GM23338 (cell line): ENCODE data around the gene GJE1. TPM values are rescaled to one million over a fixed set of nuclear protein-coding genes. Genes with fewer than 3 reads are reported as not detected.

ENCODE experiments used
- ATAC-seq: fragments of 200-7000 bp; cut with Tn5 transposase; 3 replicates; pipeline ENCODE4 v1.9.1; 2020
- DNase-seq: peaks from one replicate; pipeline ENCODE4 v3.0.0-alpha.2; 2015; ENCODE audit warnings: low spot score
- H2AFZ ChIP-seq: fragments of 200-600 bp; sonication (generic); 2 replicates; pipeline ENCODE4 v1.8.0; 2016; ENCODE audit warnings: antibody characterized with exemption, mild to moderate bottlenecking, moderate library complexity
- H3F3A ChIP-seq: fragments of 200-600 bp; sonication (generic); replicated peaks from 2 replicates; pipeline ENCODE4 v1.8.0; 2017; ENCODE audit warnings: antibody characterized with exemption, mixed run types, low read depth
- H3K27ac ChIP-seq: fragments of 200-600 bp; sonication (generic); 2 replicates; pipeline ENCODE4 v1.6.1; 2016; ENCODE audit warnings: low read depth
- H3K27me3 ChIP-seq: fragments of 200-600 bp; sonication (generic); 2 replicates; pipeline ENCODE4 v1.8.0; 2016; ENCODE audit warnings: mild to moderate bottlenecking, mixed run types, moderate library complexity; ENCODE audit not compliant: insufficient read depth
- H3K36me3 ChIP-seq: fragments of 200-600 bp; sonication (generic); 2 replicates; pipeline ENCODE4 v1.8.0; 2016; ENCODE audit warnings: mild to moderate bottlenecking; ENCODE audit not compliant: insufficient read depth
- H3K4me1 ChIP-seq: fragments of 200-600 bp; sonication (generic); 2 replicates; pipeline ENCODE4 v1.8.0; 2016; ENCODE audit warnings: mild to moderate bottlenecking, moderate library complexity; ENCODE audit not compliant: insufficient read depth
- H3K4me2 ChIP-seq: fragments of 200-600 bp; sonication (generic); 2 replicates; pipeline ENCODE4 v1.7.1; 2017; ENCODE audit warnings: mixed run types
- H3K4me3 ChIP-seq: fragments of 200-600 bp; sonication (generic); 2 replicates; pipeline ENCODE4 v1.6.1; 2016; ENCODE audit warnings: mixed run types
- H3K79me2 ChIP-seq: fragments of 200-600 bp; sonication (generic); replicated peaks from 2 replicates; pipeline ENCODE4 v1.8.0; 2017; ENCODE audit warnings: mild to moderate bottlenecking; ENCODE audit not compliant: insufficient read depth
- H3K9me2 ChIP-seq: fragments of 200-600 bp; sonication (generic); 2 replicates; pipeline ENCODE4 v1.8.0; 2017; ENCODE audit not compliant: insufficient read depth
- H4K20me1 ChIP-seq: fragments of 200-600 bp; sonication (generic); replicated peaks from 2 replicates; pipeline ENCODE4 v1.8.0; 2017; ENCODE audit warnings: mild to moderate bottlenecking; ENCODE audit not compliant: insufficient read depth
- H3K27ac Mint-ChIP-seq: 2 replicates; pipeline ENCODE4 v1.8.0; 2020; ENCODE audit warnings: inconsistent platforms, mild to moderate bottlenecking, moderate library complexity, mixed read lengths
- H3K27me3 Mint-ChIP-seq: 3 replicates; pipeline ENCODE4 v1.8.0; 2022; ENCODE audit warnings: low read depth, mild to moderate bottlenecking, moderate library complexity, mixed read lengths, inconsistent platforms; ENCODE audit not compliant: insufficient read depth, poor library complexity
- H3K36me3 Mint-ChIP-seq: 3 replicates; pipeline ENCODE4 v1.8.0; 2021; ENCODE audit warnings: low read depth, mild to moderate bottlenecking, inconsistent platforms, moderate library complexity, mixed read lengths
- H3K4me1 Mint-ChIP-seq: 3 replicates; pipeline ENCODE4 v1.8.0; 2020; ENCODE audit warnings: mild to moderate bottlenecking, inconsistent platforms, mixed read lengths
- H3K4me3 Mint-ChIP-seq: 3 replicates; pipeline ENCODE4 v1.8.0; 2021; ENCODE audit warnings: moderate library complexity, mild to moderate bottlenecking, inconsistent platforms, mixed read lengths
- H3K9me3 Mint-ChIP-seq: 3 replicates; pipeline ENCODE4 v1.8.0; 2020; ENCODE audit warnings: moderate library complexity, mild to moderate bottlenecking, inconsistent platforms, mixed read lengths
- CREB1 ChIP-seq: fragments of 250-450 bp; sonication (Bioruptor Pico); IDR thresholded peaks from 2 replicates; pipeline ENCODE4 v1.5.0; 2020; ENCODE audit warnings: low read depth, mild to moderate bottlenecking, moderate library complexity
- CTCF ChIP-seq, 2 experiments: fragments of 200-600 bp in 1 of 2; sonication (generic) in 1 of 2; conservative IDR thresholded peaks; 2 replicates each; pipeline versions ENCODE4 v1.5.1 to v1.6.1; 2016 to 2017; ENCODE audit warnings: antibody characterized with exemption in 2 of 2, low read depth in 2 of 2, mild to moderate bottlenecking in 2 of 2, moderate library complexity in 1 of 2
- ETS1 ChIP-seq: IDR thresholded peaks from 2 replicates; pipeline ENCODE4 v1.6.1; 2016; ENCODE audit warnings: antibody characterized with exemption
- EZH2 ChIP-seq: fragments of 200-600 bp; sonication (generic); IDR thresholded peaks from one replicate; pipeline ENCODE4 v1.8.0; 2017; ENCODE audit warnings: antibody characterized with exemption, mild to moderate bottlenecking, low read depth; ENCODE audit not compliant: unreplicated experiment
- EZH2phosphoT487 ChIP-seq: fragments of 200-600 bp; sonication (generic); IDR thresholded peaks from one replicate; pipeline ENCODE4 v1.8.1; 2018; ENCODE audit warnings: antibody characterized with exemption; ENCODE audit not compliant: unreplicated experiment
- JUNB ChIP-seq: IDR thresholded peaks from one replicate; pipeline ENCODE4 v1.6.1; 2016; ENCODE audit warnings: antibody characterized with exemption; ENCODE audit not compliant: unreplicated experiment
- NANOG ChIP-seq: IDR thresholded peaks from 2 replicates; pipeline ENCODE4 v1.6.1; 2016; ENCODE audit warnings: antibody characterized with exemption, borderline replicate concordance
- POLR2AphosphoS5 ChIP-seq: IDR thresholded peaks from 2 replicates; pipeline ENCODE4 v1.6.1; 2016; ENCODE audit warnings: antibody characterized with exemption, low read depth
- REST ChIP-seq: IDR thresholded peaks from one replicate; pipeline ENCODE4 v1.6.1; 2018; ENCODE audit warnings: antibody characterized with exemption; ENCODE audit not compliant: unreplicated experiment
- STAT1 ChIP-seq: IDR thresholded peaks from one replicate; pipeline ENCODE4 v1.6.1; 2016; ENCODE audit warnings: antibody characterized with exemption; ENCODE audit not compliant: unreplicated experiment
- ZNF114 ChIP-seq: fragments of 250-450 bp; sonication (Bioruptor Pico); IDR thresholded peaks from 2 replicates; pipeline ENCODE4 v1.5.0; 2020; ENCODE audit warnings: mild to moderate bottlenecking, moderate library complexity
- ZNF331 ChIP-seq: fragments of 250-450 bp; sonication (Bioruptor Pico); IDR thresholded peaks from 2 replicates; pipeline ENCODE4 v1.5.0; 2020; ENCODE audit warnings: low read depth, mild to moderate bottlenecking, moderate library complexity
- ZNF462 ChIP-seq: fragments of 250-450 bp; sonication (Bioruptor Pico); IDR thresholded peaks from 2 replicates; pipeline ENCODE4 v1.5.0; 2020; ENCODE audit warnings: mild to moderate bottlenecking, moderate library complexity
- polyA plus RNA-seq: library from polyadenylated mRNA; unstranded; fragments of >200 nt; fragmentation: Nextera tagmentation; extraction: Ambion mirVana; gene quantifications from 2 replicates; pipeline ENCODE4 v1.2.1, GENCODE V29; 2016
- total RNA-seq: library from RNA; depleted of rRNA; stranded (reverse); fragments of >200 nt; shearing (Covaris generic); gene quantifications from 2 replicates; pipeline ENCODE4 v1.2.3, GENCODE V29; 2014

The GJE1 gene
- total and polyA plus RNA-seq, 2 experiments from 2014 or later = not detected

GRCh38 chr6:142088858-142089216 lies 43.9 kb upstream of the GJE1 start:
- no peaks in the 10 kb centered on the region for H4K20me1 ChIP-seq
- H3K27ac ChIP-seq = no peak overlapping the region
- no peak overlapping the region for H3K4me2 ChIP-seq
- Mint-ChIP-seq H3K4me3 (peak overlapping the region; percentile 81), H3K27me3 (peaks cover 11% of the 10 kb centered on the region), H3K4me1 (peaks cover 6% of the 10 kb centered on the region; the same call in 2 of the 3 replicates), H3K27ac (no peak overlapping the region), H3K36me3 (no peaks in the 10 kb centered on the region), H3K9me3 (no peaks in the 10 kb centered on the region)
- no peaks in the 10 kb centered on the region for H3K27me3 ChIP-seq
- no peaks in the 10 kb centered on the region for H3K79me2 ChIP-seq
- TF ChIP-seq ZNF462 (CRISPR knock-in tag) = peak; percentile 92
- no peak for TF ChIP-seq EZH2
- TF ChIP-seq STAT1 = no peak
- TF ChIP-seq NANOG = no peak
- TF ChIP-seq ETS1 = no peak
- TF ChIP-seq JUNB = no peak
- TF ChIP-seq CTCF (conservative IDR thresholded peaks at IDR 0.05; ENCODE audit: low read depth in 2 of 2) = no peak
- peak; percentile 61; the same call in 1 of the 2 replicates for TF ChIP-seq ZNF114 (CRISPR knock-in tag)
- TF ChIP-seq POLR2AphosphoS5 = no peak
- TF ChIP-seq EZH2phosphoT487 = no peak
- TF ChIP-seq CREB1 = 0 out of 2 replicates have a peak, but pooled peaks have one; percentile 23
- TF ChIP-seq REST = peak; percentile 88
- 0 out of 2 replicates have a peak, but pooled peaks have one; percentile 24 for TF ChIP-seq ZNF331
- H3K9me2 ChIP-seq = no peaks in the 10 kb centered on the region
- no peaks in the 10 kb centered on the region for H3K4me1 ChIP-seq
- ATAC-seq (peak; percentile 98), DNase-seq (peak; percentile 74)
- H3K36me3 ChIP-seq = no peaks in the 10 kb centered on the region
- no peak overlapping the region for H3K4me3 ChIP-seq
- H3F3A ChIP-seq = no peaks in the 10 kb centered on the region
- H2AFZ ChIP-seq = no peak overlapping the region
